SK-N-SH treated with all-trans-retinoic acid at 6 μM for 48 hours (cell line): ENCODE results near the gene PRKD2.

Experiments
- BACH2 ChIP-seq: fragments of 250-450 bp; sonication (Bioruptor Pico); IDR thresholded peaks from 2 replicates; pipeline ENCODE4 v1.9.0; 2021; ENCODE audit warnings: mild to moderate bottlenecking, borderline replicate concordance
- POU6F1 ChIP-seq: fragments of 250-450 bp; sonication (Bioruptor Pico); IDR thresholded peaks from 2 replicates; pipeline ENCODE4 v1.8.0; 2021; ENCODE audit warnings: low read depth, mild to moderate bottlenecking, moderate library complexity, borderline replicate concordance
- RARB ChIP-seq: fragments of 250-450 bp; sonication (Bioruptor Pico); IDR thresholded peaks from 2 replicates; pipeline ENCODE4 v1.8.0; 2021; ENCODE audit warnings: mild to moderate bottlenecking, moderate library complexity
- TCF4 ChIP-seq: fragments of 250-450 bp; sonication (Bioruptor Pico); IDR thresholded peaks from 2 replicates; pipeline ENCODE4 v1.8.0; 2021; ENCODE audit warnings: mild to moderate bottlenecking, moderate library complexity, borderline replicate concordance
- ZNF70 ChIP-seq: fragments of 450-650 bp; formaldehyde crosslinking; IDR thresholded peaks from 2 replicates; pipeline ENCODE4 v1.5.0; 2020; ENCODE audit warnings: mild to moderate bottlenecking, moderate library complexity
- TF ChIP-seq, protein P1 (sequence below): fragments of 250-450 bp; sonication (Bioruptor Pico); IDR thresholded peaks from 2 replicates; pipeline ENCODE4 v1.5.0; 2020; ENCODE audit warnings: mild to moderate bottlenecking, moderate library complexity
- TF ChIP-seq, protein P2 (sequence below): fragments of 250-450 bp; sonication (Bioruptor Pico); IDR thresholded peaks from 2 replicates; pipeline ENCODE4 v1.8.0; 2020; ENCODE audit warnings: mild to moderate bottlenecking, moderate library complexity, borderline replicate concordance

- TF ChIP-seq POU6F1 (CRISPR knock-in tag) (no peak), RARB (CRISPR knock-in tag) (no peak), BACH2 (CRISPR knock-in tag) (no peak), TCF4 (no peak), ZNF70 (CRISPR knock-in tag) (no peak)
- TF ChIP-seq, protein P1, sequence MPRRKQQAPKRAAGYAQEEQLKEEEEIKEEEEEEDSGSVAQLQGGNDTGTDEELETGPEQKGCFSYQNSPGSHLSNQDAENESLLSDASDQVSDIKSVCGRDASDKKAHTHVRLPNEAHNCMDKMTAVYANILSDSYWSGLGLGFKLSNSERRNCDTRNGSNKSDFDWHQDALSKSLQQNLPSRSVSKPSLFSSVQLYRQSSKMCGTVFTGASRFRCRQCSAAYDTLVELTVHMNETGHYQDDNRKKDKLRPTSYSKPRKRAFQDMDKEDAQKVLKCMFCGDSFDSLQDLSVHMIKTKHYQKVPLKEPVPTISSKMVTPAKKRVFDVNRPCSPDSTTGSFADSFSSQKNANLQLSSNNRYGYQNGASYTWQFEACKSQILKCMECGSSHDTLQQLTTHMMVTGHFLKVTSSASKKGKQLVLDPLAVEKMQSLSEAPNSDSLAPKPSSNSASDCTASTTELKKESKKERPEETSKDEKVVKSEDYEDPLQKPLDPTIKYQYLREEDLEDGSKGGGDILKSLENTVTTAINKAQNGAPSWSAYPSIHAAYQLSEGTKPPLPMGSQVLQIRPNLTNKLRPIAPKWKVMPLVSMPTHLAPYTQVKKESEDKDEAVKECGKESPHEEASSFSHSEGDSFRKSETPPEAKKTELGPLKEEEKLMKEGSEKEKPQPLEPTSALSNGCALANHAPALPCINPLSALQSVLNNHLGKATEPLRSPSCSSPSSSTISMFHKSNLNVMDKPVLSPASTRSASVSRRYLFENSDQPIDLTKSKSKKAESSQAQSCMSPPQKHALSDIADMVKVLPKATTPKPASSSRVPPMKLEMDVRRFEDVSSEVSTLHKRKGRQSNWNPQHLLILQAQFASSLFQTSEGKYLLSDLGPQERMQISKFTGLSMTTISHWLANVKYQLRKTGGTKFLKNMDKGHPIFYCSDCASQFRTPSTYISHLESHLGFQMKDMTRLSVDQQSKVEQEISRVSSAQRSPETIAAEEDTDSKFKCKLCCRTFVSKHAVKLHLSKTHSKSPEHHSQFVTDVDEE (CRISPR knock-in tag): no peak
- TF ChIP-seq, protein P2, sequence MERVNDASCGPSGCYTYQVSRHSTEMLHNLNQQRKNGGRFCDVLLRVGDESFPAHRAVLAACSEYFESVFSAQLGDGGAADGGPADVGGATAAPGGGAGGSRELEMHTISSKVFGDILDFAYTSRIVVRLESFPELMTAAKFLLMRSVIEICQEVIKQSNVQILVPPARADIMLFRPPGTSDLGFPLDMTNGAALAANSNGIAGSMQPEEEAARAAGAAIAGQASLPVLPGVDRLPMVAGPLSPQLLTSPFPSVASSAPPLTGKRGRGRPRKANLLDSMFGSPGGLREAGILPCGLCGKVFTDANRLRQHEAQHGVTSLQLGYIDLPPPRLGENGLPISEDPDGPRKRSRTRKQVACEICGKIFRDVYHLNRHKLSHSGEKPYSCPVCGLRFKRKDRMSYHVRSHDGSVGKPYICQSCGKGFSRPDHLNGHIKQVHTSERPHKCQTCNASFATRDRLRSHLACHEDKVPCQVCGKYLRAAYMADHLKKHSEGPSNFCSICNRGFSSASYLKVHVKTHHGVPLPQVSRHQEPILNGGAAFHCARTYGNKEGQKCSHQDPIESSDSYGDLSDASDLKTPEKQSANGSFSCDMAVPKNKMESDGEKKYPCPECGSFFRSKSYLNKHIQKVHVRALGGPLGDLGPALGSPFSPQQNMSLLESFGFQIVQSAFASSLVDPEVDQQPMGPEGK (CRISPR knock-in tag): no peak
Measured at GRCh38 chr19:46674416-46675178, 42.3 kb downstream of the PRKD2 start.
